Parathyroid adenoma (tissue), 2 donors: ENCODE data around the gene F8.

Experiments
- H2AFZ ChIP-seq: fragments of 300-600 bp; sonication (generic); one replicate; pipeline ENCODE4 v1.7.0; 2017; ENCODE audit warnings: antibody characterized with exemption, mild to moderate bottlenecking
- H3K27ac ChIP-seq: fragments of 300-600 bp; sonication (generic); one replicate; pipeline ENCODE4 v1.7.0; 2017
- H3K27me3 ChIP-seq: fragments of 300-600 bp; sonication (generic); one replicate; pipeline ENCODE4 v1.7.0; 2017; ENCODE audit warnings: low read length; ENCODE audit not compliant: control insufficient read depth, insufficient read depth
- H3K36me3 ChIP-seq: fragments of 300-600 bp; sonication (generic); one replicate; pipeline ENCODE4 v1.7.0; 2017; ENCODE audit warnings: low read length; ENCODE audit not compliant: control insufficient read depth, insufficient read depth
- H3K4me1 ChIP-seq: fragments of 300-600 bp; sonication (generic); one replicate; pipeline ENCODE4 v1.7.0; 2017; ENCODE audit warnings: control low read depth
- H3K4me2 ChIP-seq: fragments of 300-600 bp; sonication (generic); one replicate; pipeline ENCODE4 v1.7.0; 2017; ENCODE audit warnings: low read length
- H3K4me3 ChIP-seq: fragments of 300-600 bp; sonication (generic); one replicate; pipeline ENCODE4 v1.7.0; 2017; ENCODE audit warnings: low read depth, low read length
- H3K79me2 ChIP-seq: fragments of 300-600 bp; sonication (generic); one replicate; pipeline ENCODE4 v1.7.0; 2017; ENCODE audit warnings: control low read depth
- H3K9ac ChIP-seq: fragments of 300-600 bp; sonication (generic); one replicate; pipeline ENCODE4 v1.7.0; 2017; ENCODE audit warnings: mild to moderate bottlenecking
- H3K9me3 ChIP-seq: fragments of 300-600 bp; sonication (generic); one replicate; pipeline ENCODE4 v1.7.0; 2017; ENCODE audit warnings: low read length; ENCODE audit not compliant: control insufficient read depth
- CTCF ChIP-seq: fragments of 300-600 bp; sonication (generic); IDR thresholded peaks from one replicate; pipeline ENCODE4 v1.7.0; 2017; ENCODE audit warnings: antibody characterized with exemption, mild to moderate bottlenecking
- donor health status: primary hyperparathyroidism.

Gene F8

DNA sequence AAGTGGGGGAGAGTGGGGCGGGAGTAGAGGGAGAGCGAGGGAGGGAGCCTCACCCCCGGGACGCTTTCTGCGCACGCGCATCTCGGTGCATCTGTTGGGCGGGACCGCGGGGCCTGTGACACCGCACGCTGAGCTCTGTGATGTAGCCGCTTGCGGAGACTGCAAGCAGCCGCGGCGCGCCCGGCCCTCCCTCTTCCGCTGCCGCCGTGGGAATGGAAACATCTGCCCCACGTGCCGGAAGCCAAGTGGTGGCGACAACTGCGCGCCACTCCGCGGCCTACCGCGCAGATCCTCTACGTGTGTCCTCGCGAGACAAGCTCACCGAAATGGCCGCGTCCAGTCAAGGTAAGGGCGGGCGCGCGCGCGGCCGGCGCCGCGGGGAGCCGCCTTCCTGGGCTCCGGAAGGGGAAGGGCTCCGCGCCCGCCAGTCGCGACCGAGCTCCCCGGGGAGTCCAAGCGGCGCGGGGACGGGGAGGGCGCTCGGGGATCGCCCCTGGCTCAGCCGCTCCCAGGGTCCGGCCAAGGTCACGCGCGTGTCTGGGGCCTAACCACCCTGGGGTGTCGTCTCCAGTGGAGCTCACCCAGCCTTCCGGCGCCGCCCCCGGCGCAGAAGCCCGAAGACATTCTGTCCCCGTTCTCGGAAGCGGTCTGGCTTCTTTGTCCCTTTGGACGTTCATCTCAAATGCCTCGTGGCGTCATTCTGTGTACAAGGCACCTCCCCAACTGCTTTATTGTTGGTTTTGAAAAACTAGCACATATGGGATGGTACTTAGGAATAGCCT is 4.4 kb upstream of the F8 start, which contains the start of gene FUNDC2:
Gene FUNDC2, plus strand, starts transcription at position 118 of the 782 bp plus-strand sequence. Its CDS starts 95 bp downstream, at position 213.
- peak within 1 kb of the TSS; percentile 68 for H2AFZ ChIP-seq
- no peaks in the 10 kb centered on the region for H3K9me3 ChIP-seq
- H3K4me3 ChIP-seq: peak within 1 kb of the TSS; percentile 71
- H3K4me2 ChIP-seq: peak within 1 kb of the TSS; percentile 64
- peaks cover 5% of the 10 kb centered on the region for H3K4me1 ChIP-seq
- H3K9ac ChIP-seq: peak within 1 kb of the TSS; percentile 76
- peaks cover 9% of the 10 kb centered on the region for H3K79me2 ChIP-seq
- TF ChIP-seq CTCF: no peak
- no peaks in the 10 kb centered on the region for H3K36me3 ChIP-seq
- no peaks in the 10 kb centered on the region for H3K27me3 ChIP-seq
- H3K27ac ChIP-seq: peak within 1 kb of the TSS; percentile 98

DNA sequence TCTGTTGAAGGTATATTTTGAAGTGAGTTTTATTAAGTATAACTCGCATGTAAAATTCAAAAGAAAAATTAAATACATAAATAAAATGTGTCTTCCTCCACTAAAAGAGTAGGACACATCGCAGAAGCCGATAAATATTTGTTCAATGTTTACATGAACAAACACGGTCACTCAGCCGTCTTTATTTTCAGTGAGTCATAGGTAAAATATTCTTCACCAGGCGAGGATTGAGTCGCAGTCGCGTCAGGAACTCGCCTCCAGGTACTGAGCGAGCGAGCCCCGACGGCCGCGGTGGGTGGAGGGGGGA is 3.9 kb upstream of the F8 start:
- H3K4me2 ChIP-seq: peak overlapping the region; percentile 47
- H3K27me3 ChIP-seq: no peaks in the 10 kb centered on the region
- peak overlapping the region; percentile 68 for H2AFZ ChIP-seq
- H3K36me3 ChIP-seq: no peaks in the 10 kb centered on the region
- H3K9me3 ChIP-seq: no peaks in the 10 kb centered on the region
- H3K9ac ChIP-seq: peak overlapping the region; percentile 37
- H3K4me1 ChIP-seq: peaks cover 5% of the 10 kb centered on the region
- no peak for TF ChIP-seq CTCF
- H3K4me3 ChIP-seq: peak overlapping the region; percentile 71
- H3K79me2 ChIP-seq: peaks cover 9% of the 10 kb centered on the region
- peak overlapping the region; percentile 98 for H3K27ac ChIP-seq

GRCh38 chrX:155023907-155024833 is 1.6 kb upstream of the F8 start:
- H3K36me3 ChIP-seq: no peaks in the 10 kb centered on the region
- H3K79me2 ChIP-seq: peaks cover 9% of the 10 kb centered on the region
- H3K9ac ChIP-seq: no peak overlapping the region
- no peaks in the 10 kb centered on the region for H3K27me3 ChIP-seq
- peak overlapping the region; percentile 8 for H3K27ac ChIP-seq
- no peaks in the 10 kb centered on the region for H3K9me3 ChIP-seq
- peak overlapping the region; percentile 33 for H2AFZ ChIP-seq
- TF ChIP-seq CTCF: no peak
- H3K4me3 ChIP-seq: no peak overlapping the region
- H3K4me1 ChIP-seq: peaks cover 5% of the 10 kb centered on the region
- no peak overlapping the region for H3K4me2 ChIP-seq

DNA sequence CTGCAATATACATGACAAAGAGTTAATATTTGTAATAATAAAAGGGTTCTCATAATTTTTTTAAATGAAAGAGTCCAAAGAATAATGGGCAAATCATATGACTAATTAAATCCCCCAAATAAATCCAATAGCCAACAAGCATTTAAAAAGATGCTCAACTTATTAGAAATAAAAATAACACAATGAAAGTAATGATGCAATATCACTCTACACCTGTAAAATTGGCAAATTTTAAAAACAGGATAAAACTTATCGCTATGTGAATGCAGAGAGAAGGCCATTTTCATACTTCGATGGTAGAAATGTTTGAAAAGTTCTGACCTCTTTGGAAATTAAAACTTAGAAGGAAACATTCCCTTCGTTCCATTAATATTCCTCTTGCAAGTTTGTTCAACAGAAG is 1.9 kb downstream of the F8 start:
- H3K36me3 ChIP-seq: no peaks in the 10 kb centered on the region
- H3K4me3 ChIP-seq: no peak overlapping the region
- H3K27ac ChIP-seq: no peak overlapping the region
- no peaks in the 10 kb centered on the region for H3K79me2 ChIP-seq
- no peaks in the 10 kb centered on the region for H3K27me3 ChIP-seq
- H2AFZ ChIP-seq: no peak overlapping the region
- TF ChIP-seq CTCF: no peak
- H3K9ac ChIP-seq: no peak overlapping the region
- peaks cover 5% of the 10 kb centered on the region for H3K4me1 ChIP-seq
- H3K4me2 ChIP-seq: no peak overlapping the region
- no peaks in the 10 kb centered on the region for H3K9me3 ChIP-seq
